Vagina (tissue), 2 donors: ENCODE results near the gene SLC25A24.

ENCODE experiments used
- CTCF ChIP-seq, 3 experiments: fragments of 450-650 bp in 2 of 3; fragments of 200-600 bp in 1 of 3; sonication (generic) in 1 of 3; IDR thresholded peaks; one replicate each; pipeline ENCODE4 v1.5.1; 2017 to 2019; ENCODE audit warnings: antibody characterized with exemption in 3 of 3, mild to moderate bottlenecking in 2 of 3, moderate library complexity in 2 of 3
- POLR2A ChIP-seq, 2 donors: fragments of 450-650 bp; IDR thresholded peaks; one replicate each; pipeline ENCODE4 v1.6.1; 2017; ENCODE audit warnings: antibody characterized with exemption in 2 of 2, mild to moderate bottlenecking in 2 of 2, moderate library complexity in 2 of 2
- POLR2AphosphoS5 ChIP-seq, 2 donors: sonication (generic); formaldehyde crosslinking; IDR thresholded peaks; one replicate each; pipeline ENCODE4 v1.9.0; 2017; ENCODE audit warnings: antibody characterized with exemption in 2 of 2, mild to moderate bottlenecking in 2 of 2, low read depth in 1 of 2; ENCODE audit not compliant: insufficient read depth in 1 of 2

GRCh38 chr1:108084866-108085477 is 115.2 kb downstream of the SLC25A24 start:
- TF ChIP-seq CTCF (IDR thresholded peaks at IDR 0.05) = no peak
- TF ChIP-seq POLR2A (IDR thresholded peaks at IDR 0.05) = no peak
- TF ChIP-seq POLR2AphosphoS5 (IDR thresholded peaks at IDR 0.05; ENCODE audit: insufficient read depth in 1 of 2, low read depth in 1 of 2) = no peak
